Left colon (tissue), 2 donors: ENCODE data around the gene GPATCH2L. TPM values are rescaled to one million over a fixed set of nuclear protein-coding genes. Genes with fewer than 3 reads are reported as not detected.

Experiments used
- ATAC-seq: fragments of 200-7000 bp; cut with Tn5 transposase; one replicate; pipeline ENCODE4 v1.9.1; 2020; ENCODE audit warnings: mild to moderate bottlenecking, moderate library complexity
- DNase-seq, 2 donors: peaks; one replicate each; pipeline ENCODE4 v3.0.0-alpha.2; 2020
- intact Hi-C, 2 donors: fragments of 100-400 bp; cut with DNase I in 1 of 2; cut with micrococcal nuclease in 1 of 2; formaldehyde crosslinking; loops; one replicate each; pipeline versions ENCODE4 v1.11.2 to v1.14.0; 2022; cut with DNase I, micrococcal nuclease
- long read RNA-seq: library from polyadenylated mRNA; unstranded; transcript quantifications from one replicate; pipeline ENCODE4 v2.0.0, GENCODE V29; 2021
- total RNA-seq, 2 donors: library from RNA; stranded (reverse); fragmentation: NEBNext Ultra II Directional; extraction: Animal tissue kit (Norgen Biotek cat#: 25700); gene quantifications; one replicate each; pipeline ENCODE4 v1.2.1, GENCODE V29; 2021
- donor health status: DM: no; HTN: no; CAD: no.
- donor health status: DM: yes; HTN: yes; CAD: no.

The GPATCH2L gene
- total RNA-seq, result 10 to 100 TPM; 32.1 to 37.6 TPM
- long read RNA-seq, full-length matches to known transcripts, result 2 of 10 reads
- long read RNA-seq, partial matches to known transcripts, result 4 of 10 reads
- long read RNA-seq, other reads (novel, unspliced or antisense), result 4 of 10 reads

GRCh38 chr14:76151398-76152332 lies at the start of gene GPATCH2L:
Gene GPATCH2L, plus strand, starts transcription at chr14:76151922. Its CDS starts 2,442 bp downstream, at chr14:76154364.
- intact Hi-C loops, result no loop called here
- ATAC-seq, result peak; percentile 100
- peak; percentile 94 to 96 for DNase-seq

DNA sequence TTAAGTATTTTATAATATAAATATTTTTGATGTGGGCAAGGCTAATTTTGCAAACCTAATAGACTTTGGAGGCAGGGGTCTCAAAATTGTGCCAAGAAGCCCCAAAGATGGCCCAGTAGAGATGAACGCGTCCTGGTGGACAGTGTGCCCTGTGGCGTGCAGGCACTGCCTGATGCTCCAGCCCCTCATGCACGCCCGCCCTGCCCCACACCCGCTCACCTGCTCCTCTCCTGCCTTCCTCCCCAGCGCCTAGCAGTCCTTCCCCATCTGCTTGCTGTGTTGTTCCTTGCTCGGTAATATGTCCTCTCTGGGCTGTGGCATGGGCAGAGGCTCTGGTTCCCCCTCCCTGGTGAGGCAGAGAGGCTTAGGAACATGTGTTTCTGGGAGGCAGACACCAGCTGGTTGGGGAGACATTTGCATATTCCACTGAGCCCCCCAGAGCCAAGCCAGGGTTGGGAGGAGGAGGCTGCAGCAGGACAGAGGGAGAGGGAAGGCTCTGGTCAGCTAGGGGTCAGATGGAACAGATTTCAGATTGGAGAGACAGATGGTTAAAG lies 46.8 kb upstream of the GPATCH2L start:
- DNase-seq, result no peak
- intact Hi-C loops, result no loop called here
- ATAC-seq, result no peak

DNA sequence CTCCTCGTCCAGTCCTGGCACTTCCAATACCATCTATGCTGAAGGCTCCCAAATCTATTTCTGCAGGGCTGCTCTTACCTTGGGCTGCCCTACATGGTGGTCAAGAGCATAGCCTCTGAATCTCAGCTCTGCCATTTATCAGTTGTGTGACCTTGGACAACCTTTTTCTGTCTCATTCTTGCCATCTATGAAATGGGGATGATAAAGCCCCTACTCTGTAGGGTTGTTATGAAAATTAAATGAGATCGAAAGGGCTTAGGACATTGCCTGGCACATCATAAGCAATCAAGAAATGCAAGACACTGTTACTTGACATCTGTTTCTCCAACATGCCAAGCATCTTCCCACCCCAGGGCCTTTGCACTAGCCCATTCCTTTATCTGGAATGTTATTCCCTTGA lies 45.5 kb upstream of the GPATCH2L start:
- intact Hi-C loops, result no loop called here
- DNase-seq (no peak), ATAC-seq (no peak)

- ATAC-seq (no peak), DNase-seq (no peak)
- intact Hi-C loops, result no loop called here
Measured at GRCh38 chr14:76109087-76109880, 42.4 kb upstream of the GPATCH2L start.

DNA sequence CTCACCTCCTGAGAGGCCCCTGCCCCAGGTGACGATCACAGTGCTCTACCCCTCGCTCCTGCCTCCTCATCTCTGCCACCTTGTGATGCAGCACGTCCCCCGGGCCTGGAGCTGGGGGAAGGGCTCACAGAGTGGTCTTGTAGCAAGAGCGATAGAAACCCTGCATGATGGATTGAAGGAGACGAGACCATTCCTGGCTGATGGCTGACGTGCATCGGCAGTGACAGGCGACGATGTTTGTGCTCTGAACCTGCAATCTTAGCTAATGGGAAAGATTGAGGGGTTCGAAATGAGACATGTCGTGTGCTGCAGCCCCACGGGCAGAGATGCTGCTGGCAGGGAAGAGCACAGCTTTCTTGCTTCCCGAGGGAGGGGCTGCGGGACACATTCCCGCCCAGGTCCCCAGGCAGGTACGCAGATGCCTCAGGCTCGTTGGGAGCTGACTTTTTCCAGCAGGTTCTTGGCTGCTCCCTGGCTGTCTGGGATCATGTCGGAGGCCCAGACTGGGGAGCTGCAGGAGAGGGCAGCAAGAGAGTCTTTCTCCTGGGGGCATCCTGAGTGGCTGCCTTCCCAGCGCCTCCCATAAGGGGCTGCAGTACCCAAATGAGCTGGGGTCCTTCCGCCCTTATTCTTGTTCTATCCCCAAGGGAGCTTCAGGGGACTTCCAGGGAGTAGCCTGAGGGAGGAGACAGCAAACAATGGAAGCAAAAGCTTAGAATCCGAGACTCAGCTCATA lies 38.7 kb upstream of the GPATCH2L start:
- DNase-seq, result no peak
- intact Hi-C loops, result no loop called here

DNA sequence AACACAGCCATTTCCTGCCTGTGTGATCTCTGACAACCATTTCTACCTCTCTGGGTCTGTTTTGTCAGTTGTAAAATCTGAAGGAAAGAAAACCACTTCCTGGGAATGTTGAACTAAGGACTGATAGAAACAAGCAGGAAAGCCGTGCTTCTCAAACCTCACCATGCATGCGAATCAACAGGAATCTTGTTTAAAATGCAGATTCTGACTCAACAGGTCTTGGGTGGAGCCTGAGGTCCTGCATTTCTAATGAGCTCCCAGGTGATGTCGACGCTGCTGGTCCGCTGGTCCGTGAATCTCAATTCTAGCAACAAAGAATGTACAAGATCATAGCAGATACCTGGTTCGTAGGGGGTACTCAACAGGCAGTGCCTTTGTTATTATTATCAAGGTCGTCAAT lies 38.0 kb upstream of the GPATCH2L start:
- intact Hi-C loops, result no loop called here
- DNase-seq (no peak), ATAC-seq (no peak)

More for the DNA sequence above, 38.7 kb upstream of the GPATCH2L start:
- ATAC-seq, result no peak

GRCh38 chr14:76115010-76115422 lies 36.7 kb upstream of the GPATCH2L start:
- intact Hi-C loops, result no loop called here
- no peak for DNase-seq
- ATAC-seq, result no peak

GRCh38 chr14:76117789-76118484 lies 33.8 kb upstream of the GPATCH2L start:
- DNase-seq, result no peak
- no peak for ATAC-seq

GRCh38 chr14:76118594-76118993 lies 33.1 kb upstream of the GPATCH2L start:
- no peak for DNase-seq
- intact Hi-C loops, result no loop called here

More at GRCh38 chr14:76117789-76118484, 33.8 kb upstream of the GPATCH2L start:
- intact Hi-C loops, result no loop called here

GRCh38 chr14:76121089-76121748 lies 30.5 kb upstream of the GPATCH2L start:
- no peak for ATAC-seq
- DNase-seq, result no peak

More at GRCh38 chr14:76118594-76118993, 33.1 kb upstream of the GPATCH2L start:
- no peak for ATAC-seq

DNA sequence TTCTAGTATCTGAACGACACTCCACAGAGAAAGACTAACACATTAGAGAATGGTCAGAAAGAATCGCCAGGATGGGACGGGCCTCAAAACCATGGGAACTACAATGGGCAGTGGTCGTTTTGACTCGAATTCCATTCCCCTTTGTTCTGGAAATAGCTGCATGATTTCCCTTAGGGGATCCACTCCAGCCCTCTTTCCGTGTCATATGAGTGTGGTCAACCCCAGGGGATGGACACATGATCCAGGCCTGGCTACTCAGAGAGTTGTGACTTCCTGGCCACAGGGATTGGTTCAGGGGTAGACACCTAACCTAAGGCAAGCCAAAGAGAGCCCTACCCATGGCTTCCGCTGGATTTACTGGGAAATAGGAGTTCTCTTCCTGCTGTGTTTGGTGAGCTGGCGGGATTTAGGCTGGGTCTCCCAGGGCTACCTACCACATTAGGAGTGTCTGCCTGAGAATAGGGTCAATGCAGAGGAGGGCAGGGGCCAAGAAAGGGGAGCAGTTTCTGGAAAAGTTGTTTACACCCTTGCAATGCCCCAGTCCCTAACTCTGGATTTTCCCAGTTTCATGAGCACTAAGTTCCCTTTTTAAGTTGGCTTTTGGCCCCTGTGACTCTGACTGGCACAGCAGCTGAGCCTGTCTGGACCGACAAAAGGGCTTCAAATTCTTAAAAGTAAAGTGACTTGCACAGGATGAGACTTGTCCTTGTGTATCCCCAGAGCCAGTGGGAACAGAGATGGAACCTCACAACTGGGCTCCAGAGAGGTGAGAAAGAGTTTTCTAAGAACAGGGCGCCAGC lies 28.1 kb upstream of the GPATCH2L start:
- intact Hi-C loops, result no loop called here
- ATAC-seq, result no peak
- DNase-seq, result no peak

More at GRCh38 chr14:76121089-76121748, 30.5 kb upstream of the GPATCH2L start:
- intact Hi-C loops, result no loop called here

DNA sequence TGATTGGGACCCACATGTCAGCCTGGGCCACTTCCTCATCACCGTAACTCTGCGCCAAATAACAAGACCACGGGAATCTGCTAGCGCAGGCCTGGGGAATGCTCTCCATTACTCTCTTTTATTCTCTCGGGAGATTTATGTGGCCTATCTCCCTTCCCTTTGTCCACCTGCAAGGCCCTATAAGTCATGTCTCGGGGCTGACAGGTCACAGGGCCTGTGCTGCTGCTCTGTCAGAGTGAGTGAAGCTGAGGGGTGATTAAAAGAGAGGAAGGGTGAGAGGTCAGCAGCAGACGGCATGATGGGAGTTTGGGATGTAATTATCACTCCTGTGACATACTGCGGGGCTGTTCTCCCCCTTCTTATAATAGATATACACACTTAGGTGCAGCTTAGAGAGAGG lies 26.2 kb upstream of the GPATCH2L start:
- ATAC-seq, result no peak
- DNase-seq, result no peak
- intact Hi-C loops, result no loop called here

DNA sequence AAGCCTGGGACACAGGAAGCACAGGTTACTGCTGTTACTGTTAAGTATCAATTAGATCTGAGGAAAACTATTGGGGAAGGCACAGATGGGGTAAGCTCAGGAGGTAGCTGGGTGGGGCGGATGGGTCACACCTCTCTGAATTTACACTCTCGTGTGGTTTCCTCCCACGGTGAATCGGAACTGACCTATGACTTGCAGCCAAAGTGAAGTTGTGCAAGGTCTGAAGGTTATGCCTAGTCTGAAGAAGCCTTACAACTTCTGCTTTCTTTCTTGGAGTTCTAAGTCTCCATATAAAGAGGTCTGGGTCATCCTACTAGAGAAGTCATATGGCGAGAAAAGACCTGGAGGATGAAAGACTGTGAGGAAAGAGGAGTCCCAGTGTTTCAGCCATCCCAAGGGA lies 25.6 kb upstream of the GPATCH2L start:
- no peak for DNase-seq
- ATAC-seq, result no peak
- intact Hi-C loops, result no loop called here

DNA sequence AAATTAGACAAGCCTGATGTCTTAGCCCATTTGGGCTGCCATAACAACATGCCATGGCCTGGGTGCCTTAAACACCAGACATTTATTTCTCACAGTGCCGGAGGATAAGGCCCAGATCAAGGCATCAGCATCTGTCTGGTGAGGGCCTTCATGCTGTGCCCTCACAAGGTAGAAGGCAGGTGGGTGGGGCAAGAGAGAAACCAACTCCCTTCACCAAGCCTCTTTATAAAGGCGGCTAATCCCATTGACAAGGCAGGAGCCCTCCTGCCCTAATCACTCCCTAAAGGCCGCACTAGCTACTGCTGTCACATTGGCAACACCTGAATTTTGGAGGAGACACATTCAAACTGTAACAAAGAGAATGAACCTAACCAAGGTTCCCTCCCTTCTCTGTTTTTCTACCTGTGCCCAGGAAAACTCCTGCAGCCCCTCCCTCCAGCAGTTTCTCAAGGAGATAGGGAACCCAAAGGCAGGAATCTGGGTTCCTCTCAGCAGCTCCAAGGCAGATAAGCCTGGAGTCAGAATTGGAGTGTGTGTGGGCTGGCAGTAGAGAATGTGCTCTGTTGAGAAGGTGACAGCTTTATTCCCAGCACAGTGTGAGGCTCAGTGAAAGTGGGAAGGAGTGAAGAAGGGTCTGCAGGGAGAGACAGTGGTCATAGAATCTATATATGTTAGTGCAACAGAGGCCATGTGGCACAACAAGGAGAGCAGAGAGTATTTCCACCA lies 21.7 kb upstream of the GPATCH2L start:
- DNase-seq (no peak), ATAC-seq (no peak)
- intact Hi-C loops, result no loop called here

- ATAC-seq, result no peak
- no peak for DNase-seq
- intact Hi-C loops, result no loop called here
Measured at GRCh38 chr14:76131071-76131965, 20.4 kb upstream of the GPATCH2L start.
